AG09309 (cell line): ENCODE data around the gene MRGPRG.

Source experiments
- DNase-seq: peaks from one replicate; pipeline ENCODE4 v3.0.0-alpha.2; 2010; ENCODE audit warnings: low read depth
- H3K4me3 ChIP-seq: 2 replicates; pipeline ENCODE4 v1.5.1; 2011; ENCODE audit warnings: mild to moderate bottlenecking, low read depth, low read length, moderate library complexity; ENCODE audit not compliant: control insufficient read depth
- CTCF ChIP-seq: IDR thresholded peaks from 2 replicates; pipeline ENCODE4 v1.5.1; 2011; ENCODE audit warnings: mild to moderate bottlenecking, low read depth, low read length, inconsistent platforms; ENCODE audit not compliant: insufficient read depth, control insufficient read depth; ENCODE audit errors: missing control alignments

MRGPRG gene

DNA sequence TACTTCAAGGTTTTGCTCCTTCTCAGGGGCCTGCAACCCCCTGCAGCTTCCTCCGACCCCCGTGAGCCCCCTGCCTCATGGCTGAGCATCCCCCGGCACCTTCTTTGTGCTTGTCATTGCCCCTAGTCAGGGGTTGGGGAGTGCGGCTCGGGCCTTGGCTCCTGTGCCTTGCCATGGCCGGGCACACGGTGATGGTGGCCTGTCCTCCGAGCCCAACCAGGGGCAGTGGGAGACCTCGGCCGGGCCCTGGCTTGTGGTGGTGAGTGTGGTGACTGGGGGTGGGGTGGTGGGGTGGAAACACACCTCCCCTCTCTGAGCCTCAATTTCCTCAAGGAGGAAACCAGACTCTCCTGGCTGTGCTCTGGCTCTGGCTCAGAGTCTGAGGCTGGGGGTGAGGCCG, 1.5 kb upstream of the MRGPRG start:
- DNase-seq = no peak
- TF ChIP-seq CTCF = no peak
- no peak overlapping the region for H3K4me3 ChIP-seq

DNA sequence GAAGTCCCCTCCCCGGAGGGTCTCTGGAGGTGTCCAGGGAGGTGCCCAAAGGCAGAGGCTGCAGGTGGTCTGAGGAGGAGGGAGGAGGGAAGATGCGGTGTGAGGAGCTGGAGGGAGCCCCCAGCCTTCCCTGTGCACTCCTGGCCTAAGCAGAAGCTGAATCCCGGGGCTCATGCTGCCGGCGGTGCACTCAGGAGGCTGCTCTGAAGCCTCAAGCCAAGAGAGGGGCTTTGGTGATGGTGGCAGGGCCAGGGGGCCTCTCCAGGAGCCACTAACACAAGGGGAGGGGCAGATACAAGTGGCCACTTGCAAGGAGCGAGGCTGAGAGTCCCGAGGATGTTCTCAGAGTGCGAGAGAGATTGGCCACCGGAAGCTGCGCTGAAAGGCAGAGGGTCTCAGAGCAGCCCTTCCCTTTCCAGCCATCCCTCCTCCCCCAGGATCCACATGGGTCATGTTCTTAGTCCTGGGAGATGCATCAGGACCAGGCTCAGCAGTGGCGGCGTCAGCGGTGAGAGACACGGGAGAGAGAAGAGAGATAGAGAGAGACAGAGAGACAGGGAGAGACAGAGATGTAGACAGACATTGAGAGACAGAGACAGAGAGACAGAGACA, 774 bp upstream of the MRGPRG start:
- DNase-seq = no peak
- no peak overlapping the region for H3K4me3 ChIP-seq
- no peak for TF ChIP-seq CTCF

DNA sequence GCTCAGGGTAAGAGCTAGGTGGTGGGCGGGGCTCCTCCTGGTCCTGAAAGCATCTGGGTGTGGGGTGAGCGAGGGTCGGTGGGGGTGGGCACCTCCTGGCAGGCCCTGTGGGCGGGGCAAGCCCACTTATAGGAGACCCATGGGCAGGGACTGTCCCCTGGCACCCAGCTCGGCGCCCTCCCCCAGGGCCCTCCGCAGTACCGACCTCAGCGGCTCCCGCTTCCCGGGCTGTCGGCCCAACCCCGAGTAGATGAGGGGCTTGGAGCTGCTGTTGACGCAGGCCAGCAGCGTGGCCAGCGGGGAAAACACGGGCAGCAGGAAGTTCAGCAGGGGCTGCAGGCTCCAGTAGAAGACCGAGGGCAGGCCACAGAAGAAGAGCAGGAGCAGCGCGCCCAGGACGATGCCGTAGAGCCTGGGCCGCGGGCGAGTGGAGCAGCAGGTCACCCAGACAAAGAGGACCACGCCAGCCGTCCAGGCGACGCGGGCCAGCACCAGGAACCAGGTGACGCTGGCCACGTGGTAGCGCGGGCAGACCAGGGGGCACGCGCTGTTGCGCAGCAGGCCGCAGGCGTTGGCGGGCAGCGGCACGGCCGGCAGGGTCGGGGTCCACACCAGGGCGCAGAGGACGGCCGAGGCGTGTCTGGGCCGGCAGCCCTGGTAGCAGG, 663 bp downstream of the MRGPRG start:
- no peak for TF ChIP-seq CTCF
- no peak overlapping the region for H3K4me3 ChIP-seq
- DNase-seq = no peak

- no peak overlapping the region for H3K4me3 ChIP-seq
- TF ChIP-seq CTCF = no peak
- DNase-seq = no peak
These were observed 2.5 kb downstream of the MRGPRG start for GRCh38 chr11:3216027-3216525.

GRCh38 chr11:3215346-3216026, 3.1 kb downstream of the MRGPRG start:
- no peak overlapping the region for H3K4me3 ChIP-seq
- DNase-seq = no peak
- TF ChIP-seq CTCF = no peak

DNA sequence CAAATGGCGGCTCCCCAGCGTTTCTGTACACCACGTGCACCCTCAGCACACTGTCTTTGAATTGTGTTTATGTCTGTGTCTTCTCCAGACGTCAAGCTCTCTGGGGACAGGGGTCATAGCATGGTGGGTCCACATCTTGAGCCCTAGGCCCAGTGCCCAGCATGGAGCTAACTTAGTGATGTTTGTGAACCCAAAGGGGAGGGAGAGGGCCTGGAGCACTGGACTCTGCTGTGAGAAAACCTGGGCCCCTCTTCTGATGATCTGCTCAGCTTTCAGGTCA, 4.3 kb downstream of the MRGPRG start:
- TF ChIP-seq CTCF = no peak
- no peak overlapping the region for H3K4me3 ChIP-seq
- DNase-seq = no peak
